Measurements from ENCODE around the gene ENDOU.

ENDOU gene

DNA sequence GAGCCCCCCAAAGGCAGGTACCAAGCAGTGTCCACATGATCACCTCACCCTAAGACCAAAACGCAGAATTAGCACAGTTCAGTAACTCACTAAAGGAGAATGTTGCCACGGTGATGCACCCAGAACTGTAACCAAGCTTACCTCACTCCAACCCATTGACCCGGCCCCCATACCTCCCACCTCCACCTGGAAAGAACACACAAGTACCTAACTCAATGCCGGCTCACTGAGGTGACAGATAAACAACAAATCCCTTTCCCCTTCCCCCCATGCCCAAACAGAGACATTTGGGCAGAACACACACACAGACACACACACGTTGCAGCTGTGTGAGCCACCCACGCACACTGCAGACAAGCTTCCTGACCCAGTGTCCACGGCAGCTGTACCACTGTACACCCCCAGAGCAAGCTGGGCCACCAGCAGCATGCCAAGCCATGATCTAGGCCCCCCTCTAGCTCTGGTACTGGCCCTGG, 32.1 kb upstream of the ENDOU start:
- DNase-seq = no peak

DNA sequence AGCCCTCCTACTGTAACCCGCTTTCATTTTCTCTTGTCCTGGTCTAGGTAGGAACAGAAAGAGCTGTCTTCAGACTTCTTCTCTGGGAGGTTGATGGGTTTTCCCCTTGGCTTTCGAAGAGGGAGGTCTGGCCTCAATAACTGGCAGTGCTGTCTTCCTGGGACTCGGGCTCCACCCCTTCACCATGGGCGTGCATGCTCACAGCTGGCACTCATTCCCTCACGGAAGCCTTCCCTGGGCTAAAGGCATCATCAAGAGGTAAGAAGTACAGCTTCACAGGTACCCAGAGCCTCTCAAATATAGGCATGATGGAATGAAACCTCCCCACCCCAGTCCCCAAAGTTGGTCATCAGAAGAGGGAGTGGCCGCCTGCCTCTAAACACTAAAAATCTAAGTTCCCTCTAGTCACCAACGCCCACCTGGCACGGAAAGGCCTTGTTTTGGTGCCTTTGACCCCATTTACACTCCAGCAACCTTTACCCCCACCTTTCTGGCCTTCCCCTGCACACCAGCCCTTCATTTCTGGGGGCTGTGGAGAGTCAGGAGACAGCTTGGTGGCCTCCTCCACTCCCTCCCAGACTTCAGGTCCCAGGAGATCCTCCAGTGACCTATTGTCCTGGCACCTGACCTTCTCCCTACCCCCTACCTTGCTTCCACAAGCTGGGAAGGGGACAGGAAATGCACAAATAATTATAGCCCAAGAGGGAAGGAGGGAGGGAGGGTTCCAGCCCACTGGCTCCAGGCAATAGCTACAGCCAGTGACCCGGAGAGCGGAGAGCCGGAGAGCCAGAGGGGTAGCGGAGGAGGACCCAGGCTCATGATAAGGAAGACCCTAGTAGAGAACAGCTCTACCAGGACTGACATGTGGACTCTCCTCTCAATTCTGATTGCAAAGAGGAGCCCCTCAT, 30.6 kb upstream of the ENDOU start:
- DNase-seq = no peak

DNA sequence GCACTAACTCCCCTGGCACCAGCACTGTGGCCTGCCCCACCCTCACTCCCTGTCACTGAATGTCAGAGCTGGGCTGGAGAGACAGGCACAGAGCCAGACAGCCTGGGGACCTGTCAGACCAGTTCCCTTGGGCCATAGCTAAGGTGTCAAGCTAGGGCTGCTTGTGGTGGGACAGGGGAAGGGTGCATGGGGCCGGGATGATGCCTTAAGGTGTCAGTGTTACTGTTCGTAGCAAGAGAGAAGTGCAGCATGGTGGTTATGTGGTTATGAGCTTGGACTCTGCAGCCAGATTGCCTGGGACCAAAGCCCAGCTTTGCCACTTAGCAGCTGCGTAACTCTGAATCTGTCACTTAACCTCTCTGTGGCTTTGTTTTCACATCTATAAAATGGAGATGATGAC, 29.6 kb upstream of the ENDOU start:
- no peak for DNase-seq

DNA sequence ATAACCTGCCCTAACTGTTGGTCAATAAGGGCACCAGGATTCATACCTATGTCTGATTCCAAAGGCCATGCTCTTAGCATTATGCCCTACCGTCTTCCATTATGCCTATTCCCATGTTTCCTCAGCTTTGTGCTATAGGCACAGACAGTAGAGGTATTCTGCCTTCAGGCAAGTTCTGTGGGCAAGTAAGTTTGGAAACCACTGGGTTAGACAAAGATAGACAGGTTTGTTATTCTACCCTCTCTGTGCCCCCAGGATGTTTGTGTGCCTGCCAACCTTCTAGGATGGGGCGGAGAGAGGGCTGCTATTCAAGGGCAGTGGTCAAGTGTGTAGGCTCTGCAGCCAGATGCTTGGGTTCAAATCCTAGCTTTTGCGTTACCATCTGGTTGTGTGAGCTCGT, 28.8 kb upstream of the ENDOU start:
- no peak for DNase-seq

DNA sequence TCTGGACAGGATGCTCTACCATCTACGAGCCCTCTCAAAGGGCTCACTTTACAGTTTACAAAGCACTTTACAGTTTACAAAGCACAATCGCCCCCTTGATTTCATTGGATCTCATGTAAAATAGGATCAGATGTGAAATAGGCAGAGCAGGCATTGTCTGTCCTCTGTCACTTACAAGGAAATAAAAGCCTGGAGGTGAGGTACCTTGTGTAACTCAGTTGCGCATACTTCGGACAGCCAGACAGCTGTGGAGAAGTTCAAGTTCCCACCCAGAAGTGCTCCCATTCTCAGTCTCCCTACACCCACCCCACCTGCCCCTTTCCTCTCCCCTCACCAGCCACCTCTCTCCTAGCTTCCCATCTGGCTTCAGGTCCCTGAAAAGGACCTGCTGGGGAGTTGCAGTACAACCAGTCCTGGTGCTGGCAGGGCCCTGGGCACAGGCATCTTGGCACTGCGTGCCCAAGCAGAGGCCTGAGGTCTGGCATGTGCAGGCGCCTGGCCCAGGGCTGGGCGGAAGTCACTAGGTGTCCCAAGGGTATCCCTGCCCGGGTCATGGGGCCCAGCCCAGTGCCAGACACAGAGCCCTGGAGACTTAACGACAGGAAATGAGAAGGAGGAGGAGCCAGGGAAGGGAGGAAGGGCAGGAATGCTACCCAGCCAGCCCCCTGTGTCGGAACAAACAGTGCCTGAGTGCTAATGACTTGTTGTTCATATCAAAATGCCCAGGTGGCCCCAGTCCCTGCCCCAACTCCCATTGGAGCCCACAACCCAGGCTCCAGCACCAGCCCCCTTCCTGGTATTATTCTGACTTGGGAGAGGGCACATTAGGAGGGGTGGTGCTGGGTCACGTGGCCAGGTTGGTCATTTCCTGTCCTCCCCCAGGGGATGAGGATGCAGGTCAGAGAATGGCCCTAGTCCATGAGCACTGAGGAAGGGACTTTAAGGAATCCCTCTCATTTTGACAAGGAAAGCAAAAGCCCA, 28.0 kb upstream of the ENDOU start:
- no peak for DNase-seq

DNA sequence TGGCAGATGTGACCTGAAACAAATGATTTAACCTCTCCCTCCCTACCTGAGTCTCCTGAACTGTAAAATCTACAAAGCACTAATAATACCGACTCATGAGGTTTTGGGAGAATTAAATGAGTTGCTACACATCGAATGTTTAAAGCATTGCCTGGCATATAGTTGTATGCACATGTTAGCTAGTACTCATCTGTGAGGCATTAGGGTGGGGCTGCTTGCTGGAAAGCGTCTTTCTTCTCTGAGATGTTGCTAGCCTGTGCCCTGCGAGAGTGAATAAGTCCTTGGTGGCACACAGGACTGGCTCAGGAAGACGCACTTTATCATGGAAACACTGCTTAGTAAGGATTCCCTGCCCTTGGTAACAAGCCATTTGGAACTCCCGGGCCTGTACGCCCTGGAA, 27.3 kb upstream of the ENDOU start:
- no peak for DNase-seq

DNA sequence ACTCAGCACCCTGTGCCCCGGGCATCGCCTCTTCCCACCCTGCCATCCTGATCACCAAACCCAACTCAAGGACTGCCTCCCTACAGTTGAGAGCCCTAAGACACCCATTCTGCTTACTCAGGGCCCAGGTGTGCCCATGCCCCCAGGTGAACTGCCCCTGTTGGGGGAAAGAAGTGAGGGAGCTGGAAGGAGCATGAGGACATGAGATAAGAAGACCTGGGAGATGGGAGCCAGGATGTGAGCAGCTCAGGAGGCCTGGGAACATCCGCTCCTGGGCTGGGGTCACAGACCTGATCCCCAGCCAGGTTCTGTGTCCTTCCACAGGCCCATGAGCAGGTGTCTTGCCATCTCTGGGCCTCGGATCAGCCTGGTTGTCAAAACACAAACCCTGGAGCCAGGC, 26.8 kb upstream of the ENDOU start:
- no peak for DNase-seq

DNA sequence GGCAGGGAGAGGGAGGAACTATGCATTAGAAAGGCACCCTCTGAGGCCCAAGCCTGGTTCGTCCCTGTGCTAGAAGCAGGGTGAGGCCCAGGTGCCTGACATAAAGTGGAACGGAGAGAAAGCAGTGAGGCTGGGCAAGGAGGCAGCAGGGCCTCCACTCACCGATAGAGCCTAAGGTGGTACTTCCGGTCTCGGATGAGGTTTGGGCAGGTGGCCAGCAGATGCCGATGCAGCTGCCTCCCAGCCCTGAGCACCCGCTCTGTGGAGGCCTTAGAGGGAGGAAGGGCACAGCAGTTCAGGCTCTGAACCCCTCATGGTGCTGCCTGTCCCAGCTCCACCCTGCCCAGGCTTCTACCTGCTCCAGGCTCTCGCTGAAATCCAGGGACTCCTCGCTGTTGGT, 26.3 kb upstream of the ENDOU start:
- DNase-seq = no peak

DNA sequence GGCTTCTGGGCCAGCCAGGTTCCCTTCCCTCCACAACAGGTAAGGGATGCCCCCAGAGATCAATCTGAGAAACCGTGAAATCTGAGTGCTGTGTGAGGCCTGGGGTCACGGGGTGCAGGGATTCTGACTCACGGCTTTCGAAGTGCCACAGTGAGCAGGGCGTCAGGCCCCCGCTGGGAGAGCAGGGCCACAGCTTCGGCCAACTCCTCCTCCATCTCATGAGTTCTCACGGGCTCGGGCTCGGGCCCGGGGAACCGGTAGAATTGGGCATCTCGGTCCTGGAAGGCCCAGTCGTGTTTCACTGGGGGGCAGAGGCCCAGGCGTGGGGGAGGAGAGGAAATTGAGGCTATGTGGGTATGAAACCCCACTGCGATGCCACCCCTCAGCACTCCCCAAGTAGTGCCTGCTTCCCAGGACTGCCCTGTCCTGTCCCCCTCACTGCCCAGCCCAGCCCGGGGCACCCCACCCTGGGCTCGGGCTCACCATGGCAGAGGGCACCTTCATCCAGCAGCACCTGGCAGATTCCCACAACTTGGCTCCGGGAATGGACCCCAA, 25.7 kb upstream of the ENDOU start:
- no peak for DNase-seq

DNA sequence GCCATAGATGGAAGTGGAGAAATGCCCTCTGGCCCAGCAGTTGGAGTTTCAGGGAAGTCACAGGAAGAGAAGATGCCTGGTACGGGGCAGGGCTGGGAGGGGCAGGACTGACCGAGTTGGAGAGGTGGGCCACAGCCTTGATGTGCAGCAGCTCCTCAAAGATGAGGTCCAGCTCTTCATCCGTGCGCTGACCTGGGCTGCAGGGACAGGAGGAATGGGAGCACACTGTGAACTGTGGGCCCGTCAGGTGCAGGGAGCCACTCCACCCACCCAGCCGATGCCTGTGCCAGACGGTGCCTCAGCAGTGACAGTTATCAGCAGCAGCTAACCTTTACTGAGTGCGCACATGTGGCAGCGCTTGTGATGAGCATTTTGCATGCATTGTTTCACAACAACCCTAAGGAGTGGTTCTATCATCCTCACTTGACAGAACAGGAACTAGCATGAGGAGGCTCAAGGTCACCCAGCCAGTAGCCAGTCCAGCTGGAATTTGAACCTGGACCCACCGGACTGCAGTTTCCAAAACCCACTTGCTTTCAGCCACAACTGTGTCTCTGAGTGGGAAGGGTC, 25.0 kb upstream of the ENDOU start:
- no peak for DNase-seq

DNA sequence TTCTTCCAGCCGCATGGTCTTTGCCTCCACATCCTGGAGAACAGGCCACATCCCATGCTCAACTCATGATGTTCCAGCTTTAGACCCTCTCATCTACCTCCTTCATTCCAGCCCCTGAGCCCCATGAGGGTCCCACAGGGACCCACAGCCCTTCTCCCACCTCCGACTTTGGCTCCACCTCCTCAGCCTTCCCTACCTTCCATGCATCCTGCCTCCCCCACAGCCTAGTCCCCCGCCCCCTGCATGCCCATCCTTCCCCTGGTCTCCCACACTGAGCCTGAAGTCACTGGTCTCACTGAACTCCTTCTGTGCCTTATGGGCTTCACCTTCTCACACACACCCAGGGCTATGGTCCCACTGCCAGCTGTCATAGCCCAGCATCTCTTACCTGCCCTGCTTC, 23.6 kb upstream of the ENDOU start:
- no peak for DNase-seq

DNA sequence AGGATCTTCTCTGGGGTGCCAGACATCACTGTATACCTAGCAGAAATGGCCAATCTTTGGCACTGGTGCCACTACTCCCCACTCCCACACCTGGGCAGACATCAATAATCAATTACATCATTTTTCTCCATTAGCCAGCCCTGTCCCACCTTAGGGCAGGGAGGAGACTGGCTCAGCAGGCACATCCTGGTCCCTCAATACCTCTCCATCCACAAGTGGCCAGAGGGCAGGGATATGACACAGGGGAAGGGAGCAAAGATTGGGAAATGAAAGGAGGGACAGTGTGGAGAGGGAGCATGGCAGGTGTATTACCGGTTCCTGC, 23.2 kb upstream of the ENDOU start:
- no peak for DNase-seq

DNA sequence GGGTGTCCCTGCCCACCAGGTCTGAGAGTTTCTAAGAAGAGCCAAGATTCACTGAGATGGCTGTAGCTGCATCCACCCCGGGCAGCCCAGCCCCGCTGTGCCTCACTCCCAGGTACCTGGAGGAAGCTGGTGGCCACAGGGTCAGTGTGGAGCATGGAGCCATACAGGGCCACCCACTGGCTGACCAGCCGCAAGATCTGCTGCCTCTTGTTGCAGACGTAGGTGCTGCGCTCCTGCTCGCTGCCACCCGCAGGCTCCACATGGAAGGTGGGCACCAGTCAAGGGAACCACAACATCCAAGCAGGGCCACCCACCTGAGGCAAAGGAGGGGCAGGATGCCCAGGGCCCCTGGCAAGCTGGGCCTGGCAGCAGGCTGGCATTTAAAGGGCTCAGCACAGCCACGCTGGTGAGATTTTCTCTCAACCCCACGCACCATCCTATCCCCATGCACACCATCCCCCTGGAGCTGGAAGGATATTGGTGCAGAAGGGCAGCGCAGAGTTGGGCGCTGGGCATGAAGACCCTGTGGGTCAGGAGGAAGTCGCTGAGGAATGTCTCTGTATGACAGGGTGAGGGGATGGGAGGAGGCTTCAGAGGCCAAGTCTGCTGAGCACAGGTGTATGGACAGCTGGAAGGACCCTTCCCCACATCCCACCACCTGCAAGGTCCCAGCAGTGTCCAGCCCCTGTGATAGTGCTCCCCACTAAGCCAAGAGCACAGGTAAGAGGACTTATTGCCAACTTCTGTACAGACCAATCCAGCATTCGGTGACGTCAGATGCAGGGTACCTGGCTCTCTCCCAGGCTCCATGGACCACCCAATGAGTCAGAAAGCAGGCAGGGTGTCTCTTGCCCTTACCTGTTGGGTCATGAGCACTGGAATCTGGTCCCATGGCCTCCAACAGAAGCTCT, 22.6 kb upstream of the ENDOU start:
- no peak for DNase-seq

DNA sequence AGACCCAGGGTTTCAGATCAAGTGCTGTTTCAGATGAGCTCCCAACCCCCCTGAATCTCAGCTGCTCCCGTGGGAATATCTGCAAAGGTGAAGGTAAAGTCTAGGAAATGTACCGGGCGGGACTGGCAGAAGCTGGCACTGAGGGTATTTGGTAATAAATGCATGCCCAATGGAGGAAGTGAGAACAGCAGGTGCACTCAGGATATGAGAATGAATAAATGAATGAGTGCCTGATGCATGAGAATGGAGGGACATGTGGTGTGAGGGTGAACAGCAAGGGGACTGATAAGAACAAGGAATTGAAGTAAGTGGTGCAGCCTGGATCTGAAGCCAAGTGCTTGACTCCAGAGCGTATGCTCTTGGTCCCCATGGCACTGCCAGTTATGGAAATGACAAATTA, 21.8 kb upstream of the ENDOU start:
- no peak for DNase-seq

DNA sequence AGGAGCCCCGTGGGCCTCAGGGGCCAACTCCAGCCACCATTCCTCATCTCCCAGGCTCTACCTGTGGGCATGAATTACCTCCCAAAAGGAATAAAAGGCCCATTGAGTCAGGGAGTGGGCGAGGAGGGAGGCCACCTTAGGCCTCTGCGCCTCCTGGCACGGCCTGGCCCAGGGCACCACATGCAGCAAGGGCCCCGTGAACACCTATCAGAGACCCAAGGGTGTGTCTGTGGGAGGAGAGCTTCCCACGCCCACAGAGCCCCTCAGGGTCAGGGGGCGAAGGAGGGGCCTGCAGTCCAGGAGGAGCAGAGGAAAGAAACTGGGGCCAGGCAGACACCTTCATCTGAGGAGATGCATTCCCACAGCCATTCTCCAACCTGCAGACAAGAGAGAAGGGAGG, 21.2 kb upstream of the ENDOU start:
- DNase-seq = no peak

DNA sequence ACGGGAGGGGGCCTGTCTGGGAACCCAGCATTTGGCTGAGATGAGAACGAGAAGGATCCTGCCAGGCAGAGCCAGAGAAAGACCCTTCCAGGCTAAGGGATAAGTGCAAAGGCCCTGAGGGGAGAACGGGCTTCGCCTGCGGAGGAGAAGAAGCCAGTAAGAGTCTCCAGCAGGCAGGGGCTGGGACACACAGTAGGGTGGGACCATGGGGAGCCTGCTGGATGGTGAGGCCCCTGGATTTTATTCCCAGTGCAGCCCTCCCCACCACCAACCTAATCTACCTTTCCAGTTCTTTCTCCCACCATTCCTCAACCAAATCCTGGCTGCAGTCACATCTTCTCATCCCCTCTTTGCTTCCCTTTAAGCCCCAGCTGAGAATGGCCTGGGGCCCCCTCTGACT, 20.8 kb upstream of the ENDOU start:
- no peak for DNase-seq

DNA sequence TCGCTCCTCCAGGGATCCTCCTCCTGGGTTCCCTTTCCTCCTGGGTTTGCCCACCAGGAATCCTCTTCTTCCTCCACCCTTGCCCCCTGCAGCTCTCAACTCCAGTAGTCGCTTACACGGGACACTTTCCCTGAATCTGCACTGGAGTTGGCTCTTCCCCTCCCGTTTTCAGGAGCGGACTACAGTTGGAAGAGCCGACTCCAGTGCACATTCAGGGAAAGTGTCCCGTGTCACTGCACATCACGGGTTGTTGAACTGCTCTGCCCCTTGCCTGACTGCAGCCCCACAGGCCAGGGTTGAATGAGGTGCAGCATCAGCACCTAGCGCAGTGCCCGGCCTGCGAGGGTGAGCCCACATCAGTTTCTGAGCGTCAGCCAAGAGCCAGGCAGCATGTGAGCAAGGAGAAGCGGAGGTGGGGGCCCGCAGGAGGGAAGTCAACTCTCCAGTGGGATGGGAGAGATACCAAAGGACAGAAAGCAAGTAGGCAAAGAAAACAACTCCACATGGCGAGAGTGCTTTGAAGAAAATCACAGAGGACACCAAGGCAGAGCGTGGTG, 20.3 kb upstream of the ENDOU start:
- no peak for DNase-seq

DNA sequence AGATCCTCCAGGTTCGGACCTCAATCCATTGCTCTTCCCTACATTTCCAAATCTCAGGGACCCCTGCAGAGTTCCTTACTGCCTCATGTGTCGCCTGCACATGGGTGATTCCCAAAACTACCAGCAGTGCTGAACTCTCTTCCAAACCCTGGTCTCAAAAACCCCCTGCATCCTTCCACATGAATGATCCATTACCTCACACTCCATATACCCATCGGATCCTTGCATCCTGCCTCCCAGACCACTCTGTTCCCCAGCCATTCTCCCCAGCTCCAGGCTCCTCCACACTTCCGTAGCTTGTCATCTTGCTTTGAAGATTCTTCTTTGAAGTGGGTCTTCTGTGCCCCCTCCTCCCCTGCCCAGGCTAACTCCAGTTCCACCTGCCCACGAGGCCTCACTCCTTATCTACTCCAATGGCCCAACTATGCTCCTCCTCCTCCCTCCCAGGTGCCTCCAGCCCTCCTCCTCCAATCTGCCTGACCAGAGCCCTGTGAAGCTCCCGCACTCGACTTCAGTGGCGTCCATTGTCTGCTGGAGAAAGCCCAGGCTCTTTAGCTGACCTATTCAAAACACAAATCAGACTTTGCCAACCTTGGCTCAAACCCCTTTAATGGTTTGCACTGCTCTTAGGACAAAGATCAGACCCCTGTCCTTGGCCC, 19.6 kb upstream of the ENDOU start:
- DNase-seq = no peak

DNA sequence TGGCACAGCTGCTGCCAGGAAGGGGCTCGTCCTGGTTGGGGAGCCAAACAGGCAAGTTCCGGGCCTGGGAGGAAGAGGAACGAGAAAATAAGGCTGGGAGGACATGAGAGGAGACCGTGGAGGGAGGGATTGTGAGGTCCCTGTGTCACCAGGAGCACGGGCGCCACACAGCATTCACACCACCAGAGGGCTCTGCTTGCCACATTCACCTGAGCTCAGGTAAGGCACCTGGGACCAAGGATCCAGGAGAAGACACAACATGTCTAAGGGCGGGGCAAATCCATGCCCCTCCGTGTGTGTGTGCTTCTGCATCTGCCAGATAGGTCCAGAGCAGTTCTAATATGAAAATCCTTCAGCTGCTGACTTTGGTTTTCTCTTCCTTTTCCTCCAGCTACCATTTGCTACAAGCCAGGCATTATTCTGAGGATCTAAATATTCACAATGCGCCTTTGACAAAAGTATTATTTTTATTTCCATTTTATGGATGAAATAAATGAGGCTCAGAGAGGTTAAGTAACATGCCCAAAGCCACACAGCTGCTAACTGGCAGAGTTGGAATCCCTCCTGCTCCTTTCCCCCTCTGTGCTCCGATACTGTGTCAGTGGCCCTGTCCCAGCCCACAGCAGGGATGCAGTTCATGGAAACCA, 18.8 kb upstream of the ENDOU start:
- DNase-seq = peak; percentile 66

DNA sequence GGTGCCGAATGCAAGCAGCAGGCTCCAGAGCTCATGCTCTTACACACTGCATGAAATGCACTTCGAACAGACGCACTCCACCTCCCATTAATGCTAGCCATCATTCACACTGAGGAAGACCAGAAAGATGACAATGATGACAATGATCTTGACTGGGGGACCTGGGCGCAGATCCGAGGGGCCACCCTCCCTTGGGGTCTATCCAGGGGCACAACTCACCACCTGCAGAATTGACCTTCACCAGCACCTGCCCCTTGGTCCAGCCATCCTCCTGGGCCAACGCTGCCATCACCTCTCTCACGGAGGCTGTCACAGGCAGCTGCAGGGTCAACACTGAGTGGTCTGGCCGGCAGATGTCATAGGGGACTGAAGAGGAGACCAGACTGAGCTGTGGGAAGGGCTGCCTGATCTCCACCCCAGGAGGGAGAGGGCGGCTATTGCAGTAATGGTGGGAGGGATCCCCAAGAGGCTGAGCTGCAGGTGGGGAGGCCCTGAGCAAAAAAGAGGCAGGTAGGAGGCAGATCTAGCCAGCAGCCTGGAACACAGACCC, 18.1 kb upstream of the ENDOU start:
- DNase-seq = no peak

Data from activated naive CD4-positive, alpha-beta T cell treated with anti-CD3 and anti-CD28 coated beads, Interleukin-2, amount 50 U/mL, for 16 hours (primary cell).